Kidney epithelial cell (primary cell): ENCODE results near the gene HECTD1. TPM values are rescaled to one million over a fixed set of nuclear protein-coding genes. Genes with fewer than 3 reads are reported as not detected.

Source experiments
- DNase-seq: peaks from one replicate; pipeline ENCODE4 v3.0.0-alpha.2; 2010; ENCODE audit warnings: low read depth
- H3K27me3 ChIP-seq: 2 replicates; pipeline ENCODE4 v1.6.0; 2011; ENCODE audit warnings: low read length; ENCODE audit not compliant: control insufficient read depth, insufficient read depth
- H3K36me3 ChIP-seq: 2 replicates; pipeline ENCODE4 v1.5.1; 2011; ENCODE audit warnings: low read length; ENCODE audit not compliant: control insufficient read depth, insufficient read depth
- H3K4me3 ChIP-seq: 2 replicates; pipeline ENCODE4 v1.5.1; 2011; ENCODE audit warnings: low read depth, mild to moderate bottlenecking, control low read depth, low read length
- CTCF ChIP-seq: IDR thresholded peaks from 2 replicates; pipeline ENCODE4 v1.5.1; 2011; ENCODE audit warnings: mild to moderate bottlenecking, moderate library complexity, low read length, control low read depth, inconsistent platforms; ENCODE audit not compliant: insufficient read depth, poor library complexity, severe bottlenecking
- total RNA-seq: library from RNA; depleted of rRNA; stranded (reverse); fragments of >200 nt; gene quantifications from 2 replicates; pipeline ENCODE4 v1.2.3, GENCODE V29; 2015

HECTD1 gene
- total RNA-seq, 1 donor from 2014 or later, result 118 TPM

DNA sequence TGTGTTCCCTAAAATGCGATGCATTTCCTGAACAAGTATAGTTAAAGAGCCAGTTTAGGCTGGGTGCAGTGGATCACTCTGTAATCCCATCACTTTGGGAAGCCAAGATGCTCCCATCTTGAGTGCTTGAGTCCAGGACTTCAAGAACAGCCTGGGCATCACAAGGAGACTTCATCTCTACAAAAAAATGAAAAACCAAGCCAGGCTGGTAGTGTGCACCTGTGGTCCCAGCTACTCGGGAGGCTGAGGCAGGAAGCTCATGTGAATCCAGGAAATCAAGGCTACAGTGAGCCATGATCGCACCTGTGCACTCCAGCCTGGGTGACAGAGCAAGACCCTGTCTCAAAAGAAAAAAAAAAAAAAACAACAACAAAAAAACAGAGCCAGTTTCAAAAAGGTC, 26.3 kb downstream of the HECTD1 start:
- TF ChIP-seq CTCF, result no peak
- Histone ChIP-seq H3K36me3 (no peaks in the 10 kb centered on the region), H3K4me3 (no peak overlapping the region), H3K27me3 (no peaks in the 10 kb centered on the region)
- DNase-seq, result no peak

- TF ChIP-seq CTCF, result no peak
- no peak for DNase-seq
- Histone ChIP-seq H3K27me3 (no peaks in the 10 kb centered on the region), H3K4me3 (no peak overlapping the region), H3K36me3 (no peaks in the 10 kb centered on the region)
These were observed 27.1 kb downstream of the HECTD1 start for GRCh38 chr14:31180299-31181051.

- Histone ChIP-seq H3K27me3 (no peaks in the 10 kb centered on the region), H3K4me3 (no peak overlapping the region), H3K36me3 (no peaks in the 10 kb centered on the region)
- no peak for DNase-seq
- no peak for TF ChIP-seq CTCF
These were observed 33.2 kb downstream of the HECTD1 start for GRCh38 chr14:31174433-31174832.

GRCh38 chr14:31173120-31173837, 34.3 kb downstream of the HECTD1 start:
- no peak for DNase-seq
- H3K36me3 ChIP-seq, result no peaks in the 10 kb centered on the region
- no peak overlapping the region for H3K4me3 ChIP-seq
- no peaks in the 10 kb centered on the region for H3K27me3 ChIP-seq
- no peak for TF ChIP-seq CTCF

- no peak overlapping the region for H3K4me3 ChIP-seq
- no peak for TF ChIP-seq CTCF
- H3K27me3 ChIP-seq, result no peaks in the 10 kb centered on the region
- no peak for DNase-seq
- no peaks in the 10 kb centered on the region for H3K36me3 ChIP-seq
These were observed 35.5 kb downstream of the HECTD1 start for GRCh38 chr14:31172084-31172483.

DNA sequence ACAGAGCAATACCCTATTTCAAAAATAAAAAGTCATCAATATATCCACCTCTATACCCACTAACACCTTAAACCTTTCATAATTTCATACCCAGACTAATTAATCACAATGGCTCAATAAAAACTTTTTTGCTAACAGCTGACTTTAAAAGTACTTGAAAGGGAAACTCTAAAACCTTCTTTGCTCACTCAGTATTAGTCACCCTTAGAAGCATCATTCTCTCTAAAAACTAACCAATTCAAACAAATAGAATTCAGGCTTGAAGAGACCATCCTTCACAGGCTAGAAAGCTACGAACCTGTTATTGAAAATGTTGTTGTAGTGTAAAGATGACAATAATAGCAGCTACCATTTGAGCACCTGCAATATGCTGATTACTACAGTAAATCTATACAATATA, 37.2 kb downstream of the HECTD1 start:
- Histone ChIP-seq H3K27me3 (no peaks in the 10 kb centered on the region), H3K36me3 (no peaks in the 10 kb centered on the region), H3K4me3 (no peak overlapping the region)
- no peak for DNase-seq
- TF ChIP-seq CTCF, result no peak
